ENCODE data around the gene RANBP10.

RANBP10 gene

DNA sequence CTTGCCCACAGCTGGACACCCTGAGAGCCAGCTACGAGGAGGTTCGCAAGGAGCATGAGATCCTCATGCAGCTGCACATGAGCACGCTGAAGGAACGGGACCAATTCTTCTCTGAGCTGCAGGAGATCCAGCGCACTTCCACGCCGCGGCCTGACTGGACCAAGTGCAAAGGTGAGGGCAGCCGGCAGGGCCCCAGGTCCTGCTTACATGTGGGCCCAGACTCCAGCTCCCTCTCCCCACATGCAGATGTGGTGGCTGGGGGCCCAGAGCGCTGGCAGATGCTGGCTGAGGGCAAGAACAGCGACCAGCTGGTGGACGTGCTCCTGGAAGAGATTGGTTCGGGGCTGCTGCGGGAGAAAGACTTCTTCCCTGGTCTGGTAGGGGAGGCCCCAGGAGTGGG lies 19.5 kb upstream of the RANBP10 start:
- DNase-seq (ENCODE audit: low read depth) = no peak

DNA sequence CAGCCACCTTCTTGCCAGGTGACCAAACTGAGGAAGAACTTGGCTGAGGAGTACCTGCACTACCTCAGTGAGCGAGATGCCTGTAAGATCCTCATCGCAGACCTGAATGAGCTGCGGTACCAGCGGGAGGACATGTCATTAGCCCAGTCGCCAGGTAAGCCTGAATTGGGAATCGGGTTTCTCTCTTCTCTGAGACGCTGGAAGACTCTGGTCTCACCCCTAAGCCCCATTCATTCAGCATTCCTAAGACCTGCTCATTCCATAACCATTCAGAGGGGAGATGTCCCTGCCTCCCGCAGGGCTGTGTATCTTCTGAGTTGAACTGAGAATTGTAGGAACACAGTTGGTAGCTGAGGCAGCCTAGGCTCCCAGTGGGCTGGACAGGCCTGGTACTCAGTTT lies 18.8 kb upstream of the RANBP10 start:
- no peak for DNase-seq (ENCODE audit: low read depth)

DNA sequence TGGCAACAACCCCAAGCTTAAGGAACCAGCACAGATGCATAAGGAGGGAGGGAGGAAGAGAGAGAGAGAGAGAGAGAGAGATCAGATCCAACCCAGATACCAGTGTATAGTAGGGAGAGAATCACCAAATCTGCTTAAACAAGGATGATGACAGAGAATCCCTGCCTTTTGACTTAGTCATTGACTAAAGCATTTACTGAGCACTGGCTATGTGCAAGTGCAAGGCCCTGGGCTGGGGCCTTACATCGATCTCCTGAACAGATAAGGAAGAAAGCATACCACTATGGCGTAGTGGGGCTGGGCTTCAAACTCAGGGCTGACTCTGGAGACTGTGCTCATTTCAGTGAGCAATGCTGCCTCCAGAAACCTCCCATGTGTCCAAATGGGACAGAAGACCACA lies 16.2 kb upstream of the RANBP10 start:
- DNase-seq (ENCODE audit: low read depth) = no peak

DNA sequence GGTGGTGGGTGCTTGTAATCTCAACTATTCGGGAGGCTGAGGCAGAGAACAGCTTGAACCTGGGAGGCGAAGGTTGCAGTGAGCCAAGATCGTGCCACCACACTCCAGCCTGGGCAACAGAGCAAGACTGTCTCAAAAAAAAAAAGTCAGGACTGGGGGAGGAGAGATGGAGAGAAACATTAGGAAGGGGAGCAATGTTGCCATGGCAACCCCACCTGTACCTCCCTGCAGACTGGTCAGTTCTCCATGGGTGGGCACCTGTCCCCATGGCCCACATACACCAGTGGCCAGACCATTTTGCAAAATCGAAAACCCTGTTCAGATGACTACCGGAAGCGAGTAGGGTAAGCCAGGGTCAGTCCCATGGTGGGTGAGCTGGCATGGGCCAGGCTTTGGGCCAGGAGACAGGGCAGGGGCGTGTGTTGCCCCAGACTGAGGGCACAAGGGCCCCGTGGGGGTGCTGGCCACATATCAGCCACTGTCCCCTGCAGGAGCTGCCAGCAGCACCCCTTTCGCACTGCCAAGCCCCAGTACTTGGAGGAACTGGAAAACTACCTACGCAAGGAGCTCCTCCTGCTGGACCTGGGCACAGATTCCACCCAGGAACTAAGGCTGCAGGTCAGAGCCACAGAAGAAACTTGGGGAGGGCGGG lies 14.4 kb upstream of the RANBP10 start:
- DNase-seq (ENCODE audit: low read depth) = no peak

DNA sequence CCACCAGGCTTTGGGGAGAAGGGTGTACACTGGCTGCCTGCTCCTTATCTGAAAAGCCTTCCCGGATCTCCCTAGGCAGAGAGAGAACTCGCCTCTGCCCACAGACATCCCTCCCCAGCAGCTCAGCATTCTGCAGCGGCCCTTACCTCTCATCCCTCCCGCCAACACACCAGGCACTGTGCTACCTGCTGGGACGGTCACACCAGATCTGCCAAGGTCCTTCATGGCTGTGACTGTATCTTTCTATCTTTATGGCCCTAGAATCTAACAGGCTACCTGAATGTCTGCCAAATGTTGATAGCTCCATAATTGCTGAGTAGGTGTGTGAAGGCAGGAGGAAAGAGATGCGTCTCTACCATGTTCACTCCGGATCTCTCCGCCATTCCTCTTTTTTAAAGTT lies 8.2 kb upstream of the RANBP10 start:
- no peak for DNase-seq (ENCODE audit: low read depth)

DNA sequence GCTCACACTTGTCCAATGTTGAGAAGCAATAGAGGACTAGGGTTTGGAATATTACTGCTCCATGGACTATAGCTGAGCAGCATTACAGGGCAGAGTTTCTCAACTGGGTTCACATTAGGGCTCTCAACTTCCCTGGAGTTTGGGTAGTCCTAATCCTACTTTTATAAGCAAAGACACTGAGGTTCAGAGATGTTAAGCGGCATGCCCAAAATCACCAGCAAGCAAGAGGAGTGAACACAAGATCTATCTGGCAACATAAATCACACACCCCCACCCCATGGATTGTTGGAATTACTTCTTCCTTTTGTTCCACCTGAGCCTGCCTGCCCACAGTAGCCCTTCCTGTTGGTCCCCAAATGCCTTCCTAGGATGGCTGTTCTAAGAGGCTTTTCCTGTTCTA lies 5.5 kb upstream of the RANBP10 start:
- no peak for DNase-seq (ENCODE audit: low read depth)

DNA sequence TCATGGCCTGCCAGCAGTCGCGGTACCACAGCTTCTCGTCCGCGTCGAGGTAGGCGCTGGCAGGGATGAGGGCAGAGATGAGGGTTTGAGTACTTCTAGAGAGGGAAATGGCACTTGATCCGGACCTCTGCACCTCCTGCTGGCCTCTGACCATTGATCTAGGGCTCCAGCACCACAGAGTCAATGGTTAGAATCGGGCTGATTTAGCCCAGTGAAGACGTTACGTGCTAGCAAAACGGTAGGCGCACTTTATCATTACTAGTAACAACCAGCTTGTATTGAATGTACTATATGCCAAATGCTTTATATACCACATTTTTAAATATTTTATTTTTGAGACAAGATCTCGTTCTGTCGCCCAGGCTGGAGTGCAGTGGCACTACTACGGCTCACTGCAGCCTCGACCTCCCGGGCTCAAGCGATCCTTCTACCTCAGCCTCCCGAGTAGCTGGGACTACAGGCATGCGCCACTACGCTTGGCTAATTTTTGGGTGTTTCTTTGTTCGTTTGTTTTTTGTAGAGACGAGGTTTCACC lies 855 bp upstream of the RANBP10 start:
- no peak for DNase-seq (ENCODE audit: low read depth)

DNA sequence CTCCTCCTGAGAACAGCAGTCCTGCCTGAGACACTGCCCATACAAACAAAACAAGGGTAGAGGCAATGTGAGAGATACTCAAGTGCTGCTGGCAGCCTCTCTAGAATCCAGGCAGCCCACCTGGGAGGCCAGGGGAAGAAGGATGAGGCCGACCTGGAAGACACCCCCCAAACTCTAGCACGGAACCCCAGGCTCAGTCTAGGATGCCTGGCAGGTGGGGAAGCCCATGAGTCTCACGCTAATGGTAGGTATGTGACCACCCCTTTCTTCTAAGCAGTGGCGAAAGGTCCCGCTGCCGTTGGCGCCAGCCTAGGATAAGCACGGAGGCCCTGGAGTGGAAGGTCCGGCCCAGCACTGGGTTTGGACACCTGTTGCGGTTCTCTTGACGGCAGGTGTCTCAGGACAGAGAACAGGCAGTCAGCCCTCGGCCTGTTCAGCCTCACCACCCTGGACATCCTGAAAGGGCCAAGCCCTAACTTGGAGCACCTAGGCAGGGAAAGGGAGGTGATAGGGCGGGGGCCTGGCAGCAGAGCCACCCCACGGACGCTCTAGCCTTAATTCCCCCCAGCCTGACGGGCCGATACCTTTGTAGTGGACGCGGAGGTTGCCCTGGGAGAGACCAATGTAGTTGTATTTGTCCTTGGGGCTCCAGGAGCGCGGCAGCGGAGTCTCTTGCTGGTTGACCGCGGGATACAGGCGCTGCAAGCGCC lies 487 bp downstream of the RANBP10 start:
- no peak for DNase-seq (ENCODE audit: low read depth)

DNA sequence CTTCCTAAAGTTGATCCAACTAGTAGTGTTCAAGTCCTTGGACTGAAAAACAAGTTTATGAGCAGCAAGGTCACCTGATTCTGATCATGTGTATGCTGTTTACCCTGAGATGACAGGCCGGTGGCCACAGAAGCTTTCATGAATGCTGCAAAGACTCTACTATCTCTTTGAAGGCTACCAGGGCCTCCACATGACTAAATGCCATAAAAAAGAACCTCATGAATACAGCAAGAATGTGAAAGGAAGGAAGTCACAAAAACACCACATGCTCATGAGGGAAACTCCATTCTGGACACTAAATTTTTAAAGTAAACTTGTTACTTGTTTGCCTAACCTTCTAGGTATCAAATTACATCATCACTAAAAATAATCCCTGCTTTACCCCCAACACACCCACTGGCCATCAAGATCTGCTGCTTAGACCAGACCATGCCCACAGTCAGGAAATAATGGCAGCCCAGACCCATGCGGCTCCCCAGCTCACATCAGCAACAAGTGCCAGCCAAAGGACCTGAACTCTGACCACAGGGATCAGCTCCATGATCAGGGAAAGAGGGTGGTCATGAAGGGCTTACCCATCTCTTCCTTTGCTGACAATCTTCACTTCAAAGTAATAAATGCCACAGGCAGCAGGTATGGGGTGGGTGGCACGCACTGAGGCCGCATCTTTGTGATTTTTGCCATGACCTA lies 1.4 kb downstream of the RANBP10 start:
- no peak for DNase-seq (ENCODE audit: low read depth)

DNA sequence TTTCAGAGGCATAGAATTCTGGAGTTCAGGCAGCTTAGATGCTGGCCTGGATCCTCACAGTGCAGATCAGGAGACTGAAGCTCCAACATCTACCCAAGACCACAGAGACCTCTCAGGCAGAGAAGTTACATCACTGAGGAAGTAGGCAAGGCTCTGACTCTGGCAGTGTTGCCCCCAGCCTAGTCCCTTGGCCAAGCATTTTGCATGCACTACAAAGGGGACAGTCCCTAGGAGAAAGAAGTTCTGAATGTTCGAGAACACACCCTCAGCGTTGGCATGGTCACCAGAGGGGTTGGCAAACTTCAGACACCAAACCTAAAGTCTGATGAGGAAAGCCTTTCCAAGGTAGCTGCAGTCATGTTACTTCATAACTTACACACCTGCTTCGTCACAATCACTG lies 2.5 kb downstream of the RANBP10 start:
- DNase-seq (ENCODE audit: low read depth) = no peak

DNA sequence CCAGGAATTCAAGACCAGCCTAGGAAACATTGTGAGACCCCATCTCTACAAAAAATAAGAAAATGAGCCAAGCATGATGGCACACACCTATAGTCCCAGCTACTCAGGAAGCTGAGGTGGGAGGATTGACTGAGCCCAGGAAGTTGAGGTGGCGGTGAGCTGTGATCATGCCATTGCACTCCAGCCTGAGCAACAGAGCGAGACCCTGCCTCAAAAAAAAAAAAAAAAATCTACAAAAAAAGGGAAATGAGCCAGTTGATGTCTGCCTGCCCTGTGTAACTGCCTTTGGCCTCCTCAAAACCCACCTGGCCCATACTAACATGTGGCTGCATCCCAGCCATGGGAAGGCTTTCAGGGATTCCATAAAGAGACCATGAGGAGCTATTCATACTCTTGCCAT lies 4.5 kb downstream of the RANBP10 start:
- DNase-seq (ENCODE audit: low read depth) = no peak

DNA sequence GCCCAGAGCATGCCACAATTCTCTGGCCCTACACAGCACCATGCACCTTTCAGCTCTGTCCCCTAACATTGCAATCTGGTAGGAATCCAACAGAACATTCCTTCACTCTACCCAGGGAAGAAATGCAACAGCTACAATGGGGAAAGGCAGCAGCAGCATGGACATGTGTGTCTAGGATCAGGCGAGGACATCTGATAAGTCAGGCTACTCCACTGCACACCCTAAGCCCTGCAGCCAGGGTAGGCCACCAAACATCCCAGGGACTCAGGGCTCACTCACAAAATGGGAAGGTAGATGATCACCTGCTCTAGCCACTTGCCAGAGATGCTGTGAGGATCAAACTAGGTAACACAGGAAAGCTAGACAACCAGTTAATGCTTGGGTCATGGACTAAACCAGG lies 5.1 kb downstream of the RANBP10 start:
- no peak for DNase-seq (ENCODE audit: low read depth)

DNA sequence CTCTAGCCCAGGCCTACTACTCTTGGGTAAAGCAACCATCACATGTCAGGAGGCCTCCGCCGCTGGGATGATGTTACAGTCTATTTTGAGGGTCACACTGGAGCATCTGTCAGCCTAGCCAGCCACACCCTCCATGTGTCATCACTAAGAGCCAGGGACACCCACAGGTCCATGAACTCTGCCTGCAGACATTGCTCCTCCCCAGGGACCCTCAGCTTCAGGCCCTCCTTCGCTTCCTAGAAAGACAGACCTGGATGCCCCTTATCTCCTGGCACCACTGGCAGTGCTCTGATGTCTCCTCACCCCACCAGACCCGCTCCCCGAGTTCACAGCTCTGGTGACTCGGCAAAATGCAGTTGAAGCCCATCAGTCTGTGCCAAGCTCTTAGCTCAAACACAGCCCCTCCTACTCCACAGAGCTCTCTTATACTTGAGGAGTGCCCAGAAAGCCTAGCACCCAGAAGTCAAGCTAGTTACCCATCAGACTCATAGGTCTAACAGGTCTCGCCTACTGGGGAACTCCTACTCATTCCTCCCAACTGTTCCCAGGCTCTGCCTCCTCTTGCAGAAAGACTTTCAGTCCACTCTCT lies 5.9 kb downstream of the RANBP10 start:
- DNase-seq (ENCODE audit: low read depth) = no peak

DNA sequence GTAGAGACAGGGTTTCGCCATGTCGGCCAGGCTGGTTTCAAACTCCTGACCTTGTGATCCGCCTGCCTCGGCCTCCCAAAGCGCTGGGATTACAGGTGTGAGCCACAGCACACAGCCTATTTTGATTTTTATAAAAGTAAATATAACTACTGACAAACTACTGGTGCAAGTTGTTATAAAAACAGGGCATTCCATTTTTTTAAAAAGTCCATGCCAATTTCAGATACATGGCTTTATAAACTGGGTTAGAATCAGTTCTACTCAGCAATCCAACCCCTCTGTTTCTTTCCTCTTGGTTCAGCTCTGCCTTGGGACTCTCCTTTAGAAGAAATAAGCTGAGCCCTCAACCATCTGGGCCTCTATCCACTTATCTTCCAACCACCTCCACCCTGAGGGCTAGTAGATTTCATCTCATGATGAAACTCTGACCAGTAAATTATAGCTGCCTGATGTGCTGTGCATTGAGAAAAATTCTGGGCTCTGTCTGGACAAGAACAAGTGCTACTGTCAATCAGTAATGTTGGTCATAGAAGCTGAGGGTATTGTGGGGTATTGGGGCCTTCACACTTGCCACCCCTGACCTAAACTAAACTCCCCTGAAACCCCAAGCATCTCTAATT lies 10.2 kb downstream of the RANBP10 start:
- no peak for DNase-seq (ENCODE audit: low read depth)

DNA sequence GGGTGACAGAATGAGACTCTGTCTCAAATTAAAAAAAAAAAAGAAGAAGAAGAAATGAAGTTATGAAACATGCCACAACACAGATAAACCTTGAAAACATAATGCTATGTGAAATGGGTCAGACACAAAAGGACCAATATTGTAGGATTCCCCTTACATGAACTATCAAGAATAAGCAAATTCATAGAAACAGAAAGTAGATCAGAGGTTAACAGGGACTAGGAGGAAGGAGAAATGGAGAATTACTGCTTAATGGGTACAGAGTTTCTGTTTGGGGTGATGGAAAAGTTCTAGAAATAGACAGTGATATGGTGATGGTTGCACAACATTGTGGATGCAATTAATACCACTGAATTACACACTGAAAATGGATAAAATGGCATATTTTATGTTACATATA lies 16.3 kb downstream of the RANBP10 start:
- no peak for DNase-seq (ENCODE audit: low read depth)

DNA sequence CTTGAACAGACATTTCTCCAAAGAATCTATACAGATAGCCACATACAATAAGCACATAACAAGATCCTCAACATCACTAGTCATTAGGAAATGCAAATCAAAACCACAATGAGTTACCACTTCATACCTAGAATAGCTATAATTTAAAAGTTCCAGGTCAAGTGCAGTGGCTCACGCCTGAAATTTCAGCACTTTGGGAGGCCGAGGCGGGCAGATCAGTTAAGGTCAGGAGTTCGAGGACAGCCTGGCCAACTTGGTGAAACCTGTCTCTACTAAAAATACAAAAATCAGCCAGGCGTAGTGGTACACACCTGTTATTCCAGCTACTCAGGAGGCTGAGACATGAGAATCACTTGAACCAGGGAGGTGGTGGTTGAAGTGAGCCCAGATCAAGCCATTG lies 19.9 kb downstream of the RANBP10 start:
- no peak for DNase-seq (ENCODE audit: low read depth)

DNA sequence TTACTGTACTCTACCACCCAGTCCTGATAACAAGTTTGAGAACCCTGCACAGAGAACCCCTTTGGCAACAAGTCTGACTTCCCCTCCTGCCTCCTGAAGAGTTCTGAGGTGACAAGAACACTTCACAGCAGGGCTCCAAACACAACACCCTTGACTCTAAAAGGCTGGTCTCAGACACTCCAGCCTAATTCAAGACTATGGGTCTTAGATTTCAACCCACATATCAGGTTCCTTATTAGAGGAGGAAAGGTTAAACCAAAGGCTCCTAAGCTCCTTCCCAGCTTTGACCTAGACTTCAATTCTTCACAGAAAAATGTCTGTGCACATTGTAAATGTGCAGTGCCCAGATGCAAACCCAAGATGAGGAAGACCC lies 23.0 kb downstream of the RANBP10 start:
- no peak for DNase-seq (ENCODE audit: low read depth)

DNA sequence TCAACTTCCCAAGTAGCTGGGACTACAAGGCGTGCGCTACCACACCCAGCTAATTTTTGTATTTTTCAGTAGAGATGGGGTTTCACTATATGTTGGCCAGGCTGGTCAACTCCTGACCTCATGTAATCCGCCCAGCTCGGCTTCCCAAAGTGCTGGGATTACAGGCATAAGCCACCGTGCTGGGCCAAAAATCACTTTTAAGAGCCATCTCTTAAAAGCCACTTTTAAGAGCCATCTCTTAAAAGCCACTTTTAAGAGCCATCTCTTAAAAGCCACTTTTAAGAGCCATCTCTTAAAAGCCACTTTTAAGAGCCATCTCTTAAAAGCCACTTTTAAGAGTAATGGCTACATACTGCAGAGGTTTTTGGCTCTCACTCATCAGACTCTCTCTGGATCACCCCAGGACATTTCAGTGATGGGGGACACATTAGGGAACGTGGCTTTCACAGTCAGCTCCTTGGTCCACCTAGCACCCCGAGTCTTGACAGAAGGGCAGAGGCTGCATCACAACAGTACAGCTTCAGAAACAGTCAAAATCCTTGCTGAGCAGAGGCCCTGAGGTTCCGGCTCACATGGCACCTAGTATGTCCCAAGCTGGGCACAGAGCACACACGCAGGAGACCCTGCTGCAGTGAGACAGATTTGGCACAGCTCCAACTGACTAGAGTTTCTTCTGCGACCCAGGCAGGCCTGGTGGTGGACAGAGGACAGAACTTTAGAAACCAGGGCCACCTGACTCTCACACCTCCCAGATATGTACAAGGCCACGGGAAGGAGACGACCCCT lies 23.6 kb downstream of the RANBP10 start:
- DNase-seq (ENCODE audit: low read depth) = no peak

DNA sequence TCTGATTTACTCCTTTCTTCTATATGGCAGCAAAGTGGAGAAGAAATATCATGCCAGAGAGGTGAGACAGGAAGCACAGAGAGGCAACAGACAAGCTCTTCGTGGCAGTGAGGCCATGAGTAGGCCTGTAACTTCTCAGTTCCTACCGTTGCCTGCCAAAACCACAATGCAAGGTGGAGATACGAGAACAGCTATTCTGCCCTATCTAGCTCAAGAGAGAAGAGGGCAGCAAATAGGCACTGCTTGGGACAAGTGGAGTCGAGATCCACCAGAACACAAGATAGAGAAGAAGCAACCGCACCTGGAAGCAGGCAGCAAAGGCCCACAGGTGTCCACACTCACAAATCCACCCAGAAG lies 24.8 kb downstream of the RANBP10 start:
- DNase-seq (ENCODE audit: low read depth) = no peak

DNA sequence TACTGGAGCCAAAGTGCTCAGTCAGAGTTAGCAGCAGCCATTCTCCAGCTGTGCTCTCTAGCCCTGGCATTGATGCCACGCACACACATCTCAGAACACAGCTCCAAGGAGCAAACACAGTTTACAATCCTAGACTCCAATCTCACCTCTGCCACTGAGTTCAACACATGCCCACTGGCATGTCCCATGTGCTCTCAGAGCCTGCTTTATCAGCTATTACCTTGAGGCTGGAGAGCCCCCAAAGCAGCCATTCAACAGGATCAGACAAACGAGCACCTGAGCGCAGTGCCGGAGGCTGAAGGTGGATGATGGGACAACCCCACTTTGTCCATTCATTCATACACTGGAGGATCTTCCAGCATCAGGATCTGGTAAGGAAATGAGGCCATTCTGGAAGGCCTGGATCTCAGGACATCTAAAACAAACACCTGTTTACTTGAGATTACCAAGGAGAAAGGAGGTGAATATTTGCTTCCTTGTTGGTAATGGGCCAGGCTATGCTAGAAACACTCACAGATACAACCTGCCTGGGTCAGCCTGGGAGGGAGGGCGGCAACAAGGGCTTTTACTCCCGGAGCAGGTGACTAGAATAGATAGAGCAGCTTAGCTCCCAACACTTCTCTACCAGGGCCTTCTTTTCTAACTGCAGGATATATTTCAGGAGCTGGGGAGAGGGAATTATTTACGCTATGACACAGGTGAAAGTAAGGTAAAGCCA lies 25.4 kb downstream of the RANBP10 start:
- no peak for DNase-seq (ENCODE audit: low read depth)
